KOPT-K1 (cell line): ENCODE data around the gene SCRT2.
"Not testable (repeated sequence)": the region's sequence is repeated elsewhere in the genome, so short reads cannot be mapped to it uniquely, and the experiment has no call there.

ENCODE experiments used
- H3K27ac ChIP-seq: fragments of 200-600 bp; sonication (generic); 2 replicates; pipeline ENCODE4 v1.5.1; 2016; ENCODE audit warnings: antibody characterized with exemption, mild to moderate bottlenecking, low read depth, low read length; ENCODE audit not compliant: poor library complexity, severe bottlenecking
- H3K36me3 ChIP-seq: fragments of 200-600 bp; sonication (generic); 2 replicates; pipeline ENCODE4 v1.5.1; 2017; ENCODE audit warnings: antibody characterized with exemption, mild to moderate bottlenecking, low read length, moderate library complexity; ENCODE audit not compliant: insufficient read depth
- H3K9me3 ChIP-seq: fragments of 200-600 bp; sonication (generic); 2 replicates; pipeline ENCODE4 v1.5.1; 2017; ENCODE audit warnings: antibody characterized with exemption, low read length, mild to moderate bottlenecking; ENCODE audit not compliant: insufficient read depth, poor library complexity, severe bottlenecking

The SCRT2 gene

DNA sequence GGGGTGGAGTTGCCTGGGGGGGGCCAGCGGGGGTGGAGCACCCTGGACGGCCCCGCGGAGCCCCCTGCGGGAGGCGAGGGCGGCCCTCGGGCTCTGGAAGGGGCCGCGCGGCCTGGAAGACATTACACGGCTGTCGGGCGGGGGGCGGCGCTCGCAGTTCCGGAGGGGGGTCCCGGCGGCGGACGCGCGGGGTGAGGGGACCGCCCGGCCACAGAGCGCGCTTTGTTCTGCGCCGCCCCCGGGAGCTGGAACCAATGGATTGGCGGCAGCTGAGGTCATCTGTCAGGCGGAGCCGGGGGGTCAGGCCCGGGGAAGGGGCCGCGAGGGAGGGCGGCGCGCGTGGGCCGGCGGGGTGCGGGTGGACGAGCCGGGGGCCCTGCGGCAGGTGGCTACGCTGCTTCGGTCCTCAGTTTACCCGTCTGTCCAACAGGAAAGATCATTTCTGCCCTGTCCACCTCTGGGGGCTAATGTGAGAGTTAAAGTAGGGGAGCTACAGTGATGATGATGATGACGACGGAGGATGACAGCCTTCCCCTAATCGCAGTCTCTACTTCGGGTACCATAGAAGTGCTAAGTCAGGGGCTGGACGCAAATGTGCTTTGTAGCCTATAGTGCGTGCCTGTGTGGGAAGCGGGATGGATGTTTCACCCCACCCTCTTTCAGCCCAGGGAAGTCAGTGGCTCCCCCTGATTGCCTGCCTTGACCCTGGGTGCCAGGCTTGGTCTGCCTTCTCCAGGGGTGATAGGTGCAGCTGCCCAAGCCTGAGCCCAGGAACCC lies 33.0 kb downstream of the SCRT2 start:
- H3K9me3 ChIP-seq: no peaks in the 10 kb centered on the region
- no peak overlapping the region for H3K27ac ChIP-seq
- H3K36me3 ChIP-seq: no peaks in the 10 kb centered on the region

GRCh38 chr20:642013-642397 lies 33.6 kb downstream of the SCRT2 start:
- not testable (repeated sequence) for H3K36me3 ChIP-seq, H3K27ac ChIP-seq, H3K9me3 ChIP-seq

DNA sequence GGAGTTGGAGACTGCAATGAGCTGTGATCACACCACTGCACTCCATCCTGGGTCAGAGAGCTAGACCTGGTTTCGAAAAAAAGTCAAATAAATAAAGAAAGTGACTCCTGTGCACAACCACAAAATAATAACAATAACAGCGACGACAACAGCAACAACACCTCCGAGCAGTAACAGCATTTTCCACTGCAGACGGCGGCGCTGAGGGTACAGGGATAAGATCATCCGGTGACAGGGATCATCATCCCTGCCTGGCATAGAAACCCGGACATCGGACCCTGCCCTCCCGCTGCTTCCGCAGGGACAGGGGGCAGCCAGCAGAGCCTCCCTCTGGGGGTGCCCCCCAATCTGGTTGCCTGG lies 34.1 kb downstream of the SCRT2 start:
- Histone ChIP-seq H3K27ac (no peak overlapping the region), H3K36me3 (no peaks in the 10 kb centered on the region), H3K9me3 (no peaks in the 10 kb centered on the region)

DNA sequence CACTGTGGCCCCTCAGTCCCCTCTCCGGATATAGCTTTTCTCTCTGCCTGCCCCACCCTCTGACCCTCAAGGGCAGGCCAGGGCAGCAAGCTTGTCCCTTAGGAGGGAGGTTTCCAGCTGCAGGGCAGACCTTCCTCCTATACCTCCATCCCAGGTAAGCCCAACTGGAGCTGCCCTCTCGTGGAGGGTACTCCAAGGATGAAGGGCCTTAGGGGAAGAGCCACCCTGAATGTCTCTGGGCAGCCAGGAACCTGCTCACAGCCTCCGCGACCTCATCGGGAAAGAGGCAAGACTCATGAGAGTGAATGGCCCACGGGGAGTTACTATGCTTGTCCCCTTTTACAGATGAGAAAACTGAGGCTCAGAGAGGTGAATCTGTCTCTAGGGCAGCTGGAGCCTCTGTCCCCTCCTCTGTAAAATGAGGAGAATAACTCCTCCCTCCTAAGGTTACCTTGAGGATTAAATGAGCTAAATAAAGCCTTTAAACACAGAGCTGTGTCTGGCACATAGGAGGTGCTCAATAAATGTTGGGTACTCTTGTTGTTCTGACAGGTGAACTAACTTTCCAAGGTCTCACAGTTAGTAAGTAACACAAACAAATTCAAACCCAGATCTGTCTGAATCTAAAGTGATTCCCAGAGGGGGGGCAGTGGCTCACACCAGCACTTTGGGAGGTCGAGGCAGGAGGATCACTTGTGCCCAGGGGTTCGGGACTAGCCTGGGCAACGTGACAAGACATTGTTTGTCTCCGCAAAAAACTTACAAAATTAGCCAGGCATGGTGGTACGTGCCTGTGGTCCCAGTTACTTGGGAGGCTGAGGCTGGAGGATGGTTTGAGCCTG lies 34.7 kb downstream of the SCRT2 start:
- Histone ChIP-seq H3K27ac (no peak overlapping the region), H3K9me3 (no peaks in the 10 kb centered on the region), H3K36me3 (no peaks in the 10 kb centered on the region)

DNA sequence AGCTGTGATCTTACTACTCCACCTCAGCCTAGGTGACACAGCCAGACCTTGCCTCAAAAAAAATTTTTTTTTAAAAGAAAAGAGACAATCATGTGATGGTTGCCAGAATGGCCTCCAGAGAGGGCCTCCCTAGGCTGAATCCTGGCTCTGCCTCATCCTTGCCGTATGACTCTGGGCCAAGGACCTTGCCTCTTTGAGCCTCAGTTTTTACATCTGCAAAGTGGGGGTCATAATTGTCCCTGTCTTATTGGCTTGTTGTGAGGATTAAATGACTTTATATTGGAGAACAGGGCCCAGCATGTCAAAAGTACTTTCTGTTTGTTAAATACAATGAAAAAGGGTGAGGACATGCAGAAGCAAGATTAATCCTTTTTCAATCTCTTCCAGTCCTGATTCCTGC lies 37.0 kb downstream of the SCRT2 start:
- Histone ChIP-seq H3K9me3 (no peaks in the 10 kb centered on the region), H3K27ac (no peak overlapping the region), H3K36me3 (no peaks in the 10 kb centered on the region)

DNA sequence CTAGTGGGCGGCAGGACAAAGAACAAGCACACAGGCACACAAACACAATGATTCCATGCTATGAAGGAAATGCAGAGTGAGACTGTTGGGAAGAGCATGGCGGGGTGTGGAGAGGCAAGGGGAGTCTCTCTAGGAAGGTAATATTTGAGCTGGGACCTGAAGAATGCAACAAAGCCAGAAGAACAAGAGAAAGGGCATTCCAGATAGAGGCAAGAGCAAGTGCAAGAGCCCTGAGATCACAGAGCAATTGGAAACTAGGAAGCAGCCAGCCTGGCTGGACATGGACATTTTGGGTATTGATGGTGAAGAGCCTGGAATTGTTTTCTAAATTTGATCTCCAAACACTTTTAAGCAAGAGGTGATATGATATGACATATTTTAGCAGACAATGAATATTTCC lies 38.0 kb downstream of the SCRT2 start:
- H3K36me3 ChIP-seq: no peaks in the 10 kb centered on the region
- no peak overlapping the region for H3K27ac ChIP-seq
- H3K9me3 ChIP-seq: no peaks in the 10 kb centered on the region

- no peaks in the 10 kb centered on the region for H3K9me3 ChIP-seq
- no peak overlapping the region for H3K27ac ChIP-seq
- H3K36me3 ChIP-seq: no peaks in the 10 kb centered on the region
Measured at GRCh38 chr20:635893-636338, 39.7 kb downstream of the SCRT2 start.

DNA sequence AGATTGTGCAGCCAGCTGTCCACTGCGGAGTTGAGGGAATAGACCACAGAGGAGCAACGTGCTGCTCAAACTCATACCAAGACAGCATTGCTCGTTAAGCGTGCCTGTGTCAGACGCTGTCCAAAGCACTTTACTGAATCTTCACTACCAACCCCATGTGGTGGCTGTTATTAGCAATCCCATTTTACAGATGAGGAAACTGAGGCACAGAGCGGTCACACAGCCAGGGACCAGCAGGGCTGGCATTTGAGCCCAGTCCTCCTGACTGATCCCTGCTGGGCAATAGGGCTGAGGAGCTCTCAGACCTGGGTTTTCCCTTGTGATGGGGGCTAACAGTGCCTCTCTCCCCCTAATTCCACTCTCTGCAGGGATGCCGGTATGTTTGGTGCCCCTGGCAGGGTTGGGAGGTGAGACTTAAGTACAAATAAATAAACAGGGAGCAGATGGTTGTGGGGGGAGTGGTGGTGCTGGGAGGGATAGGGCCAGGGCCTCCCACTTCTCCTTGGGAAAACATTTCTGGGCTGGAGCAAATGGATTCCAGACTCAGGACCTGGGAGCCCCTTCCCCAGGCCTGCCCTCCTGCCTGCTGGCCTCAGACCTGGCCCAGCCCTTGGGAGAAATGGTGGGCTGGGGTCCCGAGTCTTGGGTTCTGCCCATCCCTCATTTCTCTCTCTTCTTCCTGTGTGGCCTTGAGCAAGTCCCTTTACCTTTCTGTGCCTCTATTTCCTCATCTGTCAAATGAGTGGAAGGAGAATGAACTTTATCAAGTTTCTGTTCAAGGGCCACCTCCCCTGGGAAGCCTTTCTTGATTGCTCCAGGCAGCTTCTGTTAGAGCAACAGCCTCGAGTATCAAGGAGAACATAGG lies 40.3 kb downstream of the SCRT2 start:
- H3K27ac ChIP-seq: no peak overlapping the region

DNA sequence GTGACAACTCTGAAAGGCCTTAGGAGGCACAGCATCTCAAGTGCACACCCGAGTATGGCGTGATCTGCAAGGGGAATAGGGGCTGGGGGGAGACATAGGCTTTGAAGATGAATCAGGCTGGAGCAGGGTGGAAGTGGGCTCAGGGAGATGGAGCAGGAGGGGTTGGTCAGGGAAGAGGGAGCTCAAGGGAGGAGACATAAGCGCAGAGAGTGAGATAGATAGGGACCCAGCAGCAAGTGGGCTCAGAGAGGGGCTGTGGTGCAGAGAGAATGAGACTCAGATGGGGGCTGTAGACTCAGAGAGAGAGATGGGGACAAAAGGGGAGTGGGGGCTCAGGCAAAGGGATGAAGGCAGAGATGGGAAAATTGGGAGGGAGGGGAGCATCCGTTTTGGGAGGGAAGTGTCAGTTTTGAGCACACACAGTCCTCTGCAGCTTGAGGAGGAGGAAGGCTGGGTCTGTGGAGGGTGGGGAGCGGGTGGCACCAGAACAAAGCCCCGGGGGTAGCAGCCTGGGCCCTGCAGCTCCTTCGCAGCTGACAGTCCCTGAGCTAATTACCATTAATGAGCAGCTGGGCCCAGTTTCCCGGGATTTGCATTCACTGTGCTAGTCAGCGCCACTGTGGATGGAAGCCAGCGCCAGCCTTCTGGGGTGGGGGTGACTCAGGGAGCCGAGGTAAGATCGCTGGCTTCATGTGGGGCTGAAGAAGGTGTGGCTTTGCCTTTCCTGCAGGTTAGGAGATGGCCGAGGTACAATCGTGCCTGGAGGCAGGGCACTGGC lies 41.3 kb downstream of the SCRT2 start:
- no peaks in the 10 kb centered on the region for H3K9me3 ChIP-seq
- H3K27ac ChIP-seq: no peak overlapping the region
- H3K36me3 ChIP-seq: no peaks in the 10 kb centered on the region

More for the DNA sequence above, 40.3 kb downstream of the SCRT2 start:
- Histone ChIP-seq H3K9me3 (no peaks in the 10 kb centered on the region), H3K36me3 (no peaks in the 10 kb centered on the region)

DNA sequence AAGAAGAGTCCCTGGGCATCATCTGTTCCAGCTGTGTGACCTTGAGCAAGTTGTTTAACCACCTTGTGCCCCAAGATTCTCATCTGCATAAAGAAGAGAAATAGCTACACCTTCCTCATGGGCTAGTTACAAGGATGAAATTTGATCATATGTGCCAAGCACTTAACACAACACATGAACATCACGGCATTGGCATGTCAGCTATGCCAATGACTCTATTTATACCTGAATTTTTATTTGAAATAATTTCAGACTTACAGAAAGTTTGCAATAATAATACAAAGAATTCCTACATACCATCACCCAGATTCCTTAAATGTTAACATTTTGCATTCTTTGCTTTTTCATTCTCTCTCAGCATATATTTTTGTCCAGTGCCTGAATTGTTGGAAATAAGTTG lies 44.5 kb downstream of the SCRT2 start:
- Histone ChIP-seq H3K9me3 (peaks cover 4% of the 10 kb centered on the region), H3K27ac (no peak overlapping the region), H3K36me3 (no peaks in the 10 kb centered on the region)

- H3K27ac ChIP-seq: no peak overlapping the region
- no peaks in the 10 kb centered on the region for H3K36me3 ChIP-seq
- H3K9me3 ChIP-seq: peaks cover 4% of the 10 kb centered on the region
Measured at GRCh38 chr20:626579-626978, 49.0 kb downstream of the SCRT2 start.

- H3K27ac ChIP-seq: no peak overlapping the region
- H3K36me3 ChIP-seq: no peaks in the 10 kb centered on the region
- H3K9me3 ChIP-seq: peaks cover 4% of the 10 kb centered on the region
Measured at GRCh38 chr20:625360-625932, 50.2 kb downstream of the SCRT2 start.

GRCh38 chr20:623704-624103 lies 51.9 kb downstream of the SCRT2 start:
- Histone ChIP-seq H3K27ac (no peak overlapping the region), H3K9me3 (peaks cover 4% of the 10 kb centered on the region), H3K36me3 (no peaks in the 10 kb centered on the region)

DNA sequence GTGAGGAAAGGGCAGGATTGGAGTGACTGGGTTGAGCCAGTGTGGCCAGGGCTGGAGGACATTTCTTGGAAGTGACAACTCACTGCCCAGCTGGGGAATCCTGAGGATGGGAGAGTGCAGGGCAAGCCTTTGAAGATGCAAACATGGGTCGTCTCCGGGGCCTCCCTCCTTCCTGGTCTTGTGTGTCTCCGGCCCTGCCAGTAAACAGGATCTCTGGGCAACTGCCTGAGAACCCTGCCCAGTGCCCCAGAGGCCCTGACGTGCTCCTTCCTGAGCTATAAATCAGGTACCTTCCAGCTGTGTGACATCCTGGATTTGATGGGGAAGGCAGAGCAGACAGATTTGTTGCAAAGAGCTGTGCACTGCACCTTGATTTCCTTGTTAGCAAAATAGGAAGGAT lies 52.6 kb downstream of the SCRT2 start:
- Histone ChIP-seq H3K9me3 (peaks cover 7% of the 10 kb centered on the region), H3K36me3 (no peaks in the 10 kb centered on the region), H3K27ac (no peak overlapping the region)
